M059J (cell line): ENCODE measurements around the gene VEGFB. TPM values are rescaled to one million over a fixed set of nuclear protein-coding genes. Genes with fewer than 3 reads are reported as not detected.

Experiments
- DNase-seq: peaks from one replicate; pipeline ENCODE4 v3.0.0-alpha.2; 2012; ENCODE audit warnings: low read depth
- total RNA-seq: library from RNA; depleted of rRNA; stranded (reverse); fragments of >200 nt; shearing (Covaris generic); gene quantifications from 2 replicates; pipeline ENCODE4 v1.2.3, GENCODE V29; 2014

The VEGFB gene
- total RNA-seq, 1 experiment from 2014 or later: 36.1 TPM

- peak; percentile 88 for DNase-seq
Measured at GRCh38 chr11:64246871-64247728, 12.7 kb downstream of the VEGFB start, which contains the start of gene PPP1R14B. Gene PPP1R14B (minus strand): TSS chr11:64246943. CDS start chr11:64246673, 270 bp downstream.

- no peak for DNase-seq
Measured at GRCh38 chr11:64247729-64248531, 13.5 kb downstream of the VEGFB start.

- no peak for DNase-seq
Measured at GRCh38 chr11:64248578-64248977, 14.2 kb downstream of the VEGFB start.

- DNase-seq: no peak
Measured at GRCh38 chr11:64249038-64249437, 14.7 kb downstream of the VEGFB start.

GRCh38 chr11:64249563-64250414 is 15.4 kb downstream of the VEGFB start:
- DNase-seq: no peak

- peak; percentile 40 for DNase-seq
Measured at GRCh38 chr11:64250415-64251015, 16.1 kb downstream of the VEGFB start.

- DNase-seq: no peak
Measured at GRCh38 chr11:64251016-64251752, 16.8 kb downstream of the VEGFB start, which contains the start of gene PLCB3. Gene PLCB3 (plus strand): TSS chr11:64251530. CDS start chr11:64251650, 120 bp downstream.

GRCh38 chr11:64251753-64252002 is 17.3 kb downstream of the VEGFB start:
- no peak for DNase-seq

GRCh38 chr11:64252003-64252872 is 17.9 kb downstream of the VEGFB start:
- peak; percentile 58 for DNase-seq

- no peak for DNase-seq
Measured at GRCh38 chr11:64253043-64253442, 18.7 kb downstream of the VEGFB start.

- peak; percentile 59 for DNase-seq
Measured at GRCh38 chr11:64253481-64253880, 19.1 kb downstream of the VEGFB start.

GRCh38 chr11:64254326-64254725 is 19.9 kb downstream of the VEGFB start:
- DNase-seq: no peak

GRCh38 chr11:64255135-64256128 is 21.0 kb downstream of the VEGFB start:
- no peak for DNase-seq

GRCh38 chr11:64256300-64256699 is 21.9 kb downstream of the VEGFB start:
- DNase-seq: no peak

- no peak for DNase-seq
Measured at GRCh38 chr11:64258356-64258755, 24.0 kb downstream of the VEGFB start.

GRCh38 chr11:64258946-64259532 is 24.7 kb downstream of the VEGFB start:
- no peak for DNase-seq

GRCh38 chr11:64259533-64260067 is 25.2 kb downstream of the VEGFB start:
- no peak for DNase-seq
